DND-41 (cell line): ENCODE results near the gene PTPRO.

Experiments
- ATAC-seq: fragments of 200-7000 bp; cut with Tn5 transposase; 3 replicates; pipeline ENCODE4 v1.9.1; 2021; ENCODE audit warnings: low read depth; ENCODE audit not compliant: insufficient read depth
- DNase-seq: peaks from one replicate; pipeline ENCODE4 v3.0.0-alpha.2; 2020
- H2AFZ ChIP-seq: 2 replicates; pipeline ENCODE4 v1.6.0; 2012; ENCODE audit warnings: low read depth, low read length
- H3K27ac ChIP-seq: 2 replicates; pipeline ENCODE4 v1.5.1; 2012; ENCODE audit warnings: low read length, inconsistent platforms
- H3K27me3 ChIP-seq: fragments of 200-600 bp; sonication (generic); 2 replicates; pipeline ENCODE4 v1.6.0; 2012; ENCODE audit warnings: low read length, mild to moderate bottlenecking, inconsistent platforms; ENCODE audit not compliant: insufficient read depth, poor library complexity
- H3K36me3 ChIP-seq: 2 replicates; pipeline ENCODE4 v1.5.1; 2012; ENCODE audit warnings: low read length, inconsistent platforms; ENCODE audit not compliant: insufficient read depth
- H3K4me1 ChIP-seq: 2 replicates; pipeline ENCODE4 v1.5.1; 2012; ENCODE audit warnings: mild to moderate bottlenecking, low read length; ENCODE audit not compliant: insufficient read depth
- H3K4me2 ChIP-seq: 2 replicates; pipeline ENCODE4 v1.6.0; 2012; ENCODE audit warnings: mild to moderate bottlenecking, moderate library complexity, low read length, inconsistent platforms; ENCODE audit not compliant: insufficient read depth
- H3K4me3 ChIP-seq, 2 experiments: fragments of 200-600 bp in 1 of 2; shearing (Covaris generic) in 1 of 2; 2 replicates each; pipeline ENCODE4 v1.5.1; 2012 to 2016; ENCODE audit warnings: inconsistent platforms in 2 of 2, low read length in 2 of 2, mild to moderate bottlenecking in 2 of 2, low read depth in 1 of 2, moderate library complexity in 1 of 2
- H3K79me2 ChIP-seq: 2 replicates; pipeline ENCODE4 v1.6.0; 2012; ENCODE audit warnings: low read length, inconsistent platforms; ENCODE audit not compliant: insufficient read depth
- H3K9ac ChIP-seq: 2 replicates; pipeline ENCODE4 v1.6.0; 2012; ENCODE audit warnings: low read depth, mild to moderate bottlenecking, inconsistent platforms, low read length, moderate library complexity
- H3K9me3 ChIP-seq: 2 replicates; pipeline ENCODE4 v1.5.1; 2012; ENCODE audit warnings: low read length, moderate library complexity, mild to moderate bottlenecking, inconsistent platforms; ENCODE audit not compliant: insufficient read depth, severe bottlenecking
- H4K20me1 ChIP-seq: 2 replicates; pipeline ENCODE4 v1.6.0; 2012; ENCODE audit warnings: low read length; ENCODE audit not compliant: insufficient read depth
- CTCF ChIP-seq: IDR thresholded peaks from 2 replicates; pipeline ENCODE4 v1.5.1; 2012; ENCODE audit warnings: borderline replicate concordance, low read length, moderate library complexity, mild to moderate bottlenecking; ENCODE audit not compliant: poor library complexity, severe bottlenecking; ENCODE audit errors: extremely low read depth
- EZH2 ChIP-seq: IDR thresholded peaks from 3 replicates; pipeline ENCODE4 v1.6.1; 2012; ENCODE audit warnings: borderline replicate concordance, low read depth, mild to moderate bottlenecking, moderate library complexity, low read length, inconsistent platforms; ENCODE audit not compliant: severe bottlenecking

The PTPRO gene

GRCh38 chr12:15633201-15633600 is 310.9 kb downstream of the PTPRO start:
- no peak overlapping the region for H3K27ac ChIP-seq
- TF ChIP-seq CTCF (no peak), EZH2 (no peak)
- H3K9ac ChIP-seq, result no peak overlapping the region
- no peak for DNase-seq
- H3K4me1 ChIP-seq, result no peaks in the 10 kb centered on the region
- no peak for ATAC-seq
- H3K4me2 ChIP-seq, result no peak overlapping the region
- H4K20me1 ChIP-seq, result no peaks in the 10 kb centered on the region
- no peak overlapping the region for H3K4me3 ChIP-seq
- no peaks in the 10 kb centered on the region for H3K79me2 ChIP-seq
- H3K9me3 ChIP-seq, result no peaks in the 10 kb centered on the region
- H3K36me3 ChIP-seq, result no peaks in the 10 kb centered on the region
- H3K27me3 ChIP-seq, result peaks cover 4% of the 10 kb centered on the region
- no peak overlapping the region for H2AFZ ChIP-seq

- no peaks in the 10 kb centered on the region for H3K4me1 ChIP-seq
- DNase-seq (no peak), ATAC-seq (no peak)
- H2AFZ ChIP-seq, result no peak overlapping the region
- no peak overlapping the region for H3K27ac ChIP-seq
- peaks cover 6% of the 10 kb centered on the region for H3K27me3 ChIP-seq
- H3K79me2 ChIP-seq, result no peaks in the 10 kb centered on the region
- no peak overlapping the region for H3K4me3 ChIP-seq
- H3K9me3 ChIP-seq, result no peaks in the 10 kb centered on the region
- H3K36me3 ChIP-seq, result no peaks in the 10 kb centered on the region
- H3K9ac ChIP-seq, result no peak overlapping the region
- no peak overlapping the region for H3K4me2 ChIP-seq
- TF ChIP-seq EZH2 (no peak), CTCF (no peak)
- no peaks in the 10 kb centered on the region for H4K20me1 ChIP-seq
Observed at GRCh38 chr12:15634010-15634683, 311.8 kb downstream of the PTPRO start.

DNA sequence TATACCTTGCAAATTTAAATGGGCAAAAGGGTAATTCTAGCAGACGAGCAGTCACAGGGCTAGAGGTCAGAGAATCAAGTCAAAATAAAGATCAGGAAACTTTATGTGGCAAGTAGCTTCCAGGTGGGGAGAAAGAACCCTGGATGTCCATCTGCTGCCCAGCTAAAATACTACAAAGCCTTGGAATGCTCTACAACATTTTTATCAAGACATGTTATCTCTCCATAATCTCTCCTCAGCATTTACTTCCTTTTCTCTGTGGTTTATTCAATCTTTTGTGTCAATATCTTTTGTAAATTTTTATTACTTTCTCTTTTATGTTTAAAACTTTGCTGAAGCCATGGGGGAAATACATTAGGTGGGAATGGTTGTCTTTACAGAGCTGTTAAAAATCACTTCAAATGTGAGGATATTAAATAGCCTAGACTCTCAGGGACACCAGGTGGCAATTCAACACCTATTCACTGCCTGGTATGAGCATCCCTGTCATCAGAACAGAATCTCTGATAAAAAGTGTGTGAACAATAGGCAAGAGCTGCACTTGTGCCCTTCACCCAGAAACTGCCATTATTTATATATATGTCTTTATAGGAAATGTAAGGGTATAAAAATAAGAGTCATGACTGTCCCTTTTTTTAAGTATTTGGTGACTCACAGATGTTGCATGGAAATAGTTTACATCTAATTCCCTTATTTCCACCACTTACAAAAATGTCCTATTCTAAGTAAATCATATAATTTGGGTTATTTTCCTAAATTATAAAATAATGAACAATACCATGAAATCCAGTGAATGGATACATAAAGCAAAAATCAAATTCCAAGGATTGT is 314.0 kb downstream of the PTPRO start:
- no peak overlapping the region for H2AFZ ChIP-seq
- no peaks in the 10 kb centered on the region for H3K4me1 ChIP-seq
- H3K4me2 ChIP-seq, result no peak overlapping the region
- H4K20me1 ChIP-seq, result no peaks in the 10 kb centered on the region
- H3K36me3 ChIP-seq, result no peaks in the 10 kb centered on the region
- TF ChIP-seq CTCF (no peak), EZH2 (no peak)
- DNase-seq (no peak), ATAC-seq (no peak)
- no peaks in the 10 kb centered on the region for H3K9me3 ChIP-seq
- no peak overlapping the region for H3K9ac ChIP-seq
- H3K79me2 ChIP-seq, result no peaks in the 10 kb centered on the region
- H3K27me3 ChIP-seq, result peaks cover 6% of the 10 kb centered on the region
- H3K4me3 ChIP-seq, result no peak overlapping the region
- H3K27ac ChIP-seq, result no peak overlapping the region
